GM12892 (cell line): ENCODE results near the gene SORCS1.

Experiments used
- POLR2A ChIP-seq: IDR thresholded peaks from 2 replicates; pipeline ENCODE4 v1.6.1; 2011; ENCODE audit warnings: low read depth, low read length, control low read depth
- POLR2AphosphoS5 ChIP-seq: IDR thresholded peaks from 2 replicates; pipeline ENCODE4 v1.6.1; 2011; ENCODE audit warnings: low read depth, low read length, control low read depth

DNA sequence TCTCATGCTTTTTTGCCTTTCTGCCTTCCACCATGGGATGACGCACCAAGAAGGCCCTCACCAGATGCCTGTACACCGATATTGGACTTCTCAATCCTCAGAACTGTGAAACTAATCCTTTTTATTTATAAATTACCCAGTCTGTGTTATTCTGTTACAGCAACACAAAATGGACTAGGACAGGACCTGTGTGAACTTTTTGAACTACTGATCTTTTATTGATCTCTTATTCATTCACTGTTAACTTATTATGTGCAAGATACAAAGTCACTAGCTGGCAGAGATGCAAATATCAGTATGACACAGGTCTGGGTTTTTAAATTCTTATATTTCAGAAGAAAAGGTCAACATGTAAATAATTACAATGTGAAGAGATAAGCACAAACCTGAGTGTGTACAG, 635.8 kb downstream of the SORCS1 start:
- TF ChIP-seq POLR2AphosphoS5 (no peak), POLR2A (no peak)
